WTC11 (cell line): ENCODE results near the gene TLNRD1. TPM values are rescaled to one million over a fixed set of nuclear protein-coding genes. Genes with fewer than 3 reads are reported as not detected.
A peak's percentile ranks its signal among the peaks of the same experiment; 100 is the strongest.
"Not testable (repeated sequence)": the region's sequence is repeated elsewhere in the genome, so short reads cannot be mapped to it uniquely, and the experiment has no call there.

Experiments
- ATAC-seq: fragments of 200-7000 bp; cut with Tn5 transposase; 2 replicates; pipeline ENCODE4 v1.10.0; 2021; ENCODE audit warnings: mild to moderate bottlenecking, moderate library complexity
- CTCF ChIA-PET: fragments of 300-600 bp; sonication (Branson Sonifier 250); formaldehyde crosslinking; loops from one replicate; lab custom pipeline; 2021; ENCODE audit warnings: antibody characterized with exemption; lab: Charles Lee
- POLR2A ChIA-PET: fragments of 350-600 bp; sonication (Branson Sonifier 250); formaldehyde crosslinking; loops from one replicate; lab custom pipeline; 2021; ENCODE audit warnings: antibody characterized with exemption; lab: Charles Lee
- DNase-seq: peaks from one replicate; pipeline ENCODE4 v3.0.0; 2021; ENCODE audit warnings: low spot score
- H3K27ac Mint-ChIP-seq: 2 replicates; pipeline ENCODE4 v1.8.0; 2021; ENCODE audit warnings: mixed read lengths
- H3K27me3 Mint-ChIP-seq: 2 replicates; pipeline ENCODE4 v1.8.0; 2021; ENCODE audit warnings: low read depth, mild to moderate bottlenecking, moderate library complexity, mixed read lengths
- H3K36me3 Mint-ChIP-seq: 2 replicates; pipeline ENCODE4 v1.8.0; 2021; ENCODE audit warnings: mixed read lengths
- H3K4me1 Mint-ChIP-seq: 2 replicates; pipeline ENCODE4 v1.8.0; 2022; ENCODE audit warnings: mixed read lengths
- H3K4me3 Mint-ChIP-seq: 2 replicates; pipeline ENCODE4 v1.8.0; 2021; ENCODE audit warnings: mild to moderate bottlenecking, moderate library complexity, mixed read lengths
- H3K9me3 Mint-ChIP-seq: 2 replicates; pipeline ENCODE4 v1.8.0; 2021; ENCODE audit warnings: mixed read lengths
- CREM ChIP-seq: sonication (generic); formaldehyde crosslinking; IDR thresholded peaks from 2 replicates; pipeline ENCODE4 v1.8.1; 2022; ENCODE audit warnings: mild to moderate bottlenecking, missing genetic modification reagents, moderate library complexity
- E2F1 ChIP-seq: sonication (generic); formaldehyde crosslinking; IDR thresholded peaks from 2 replicates; pipeline ENCODE4 v1.8.0; 2022; ENCODE audit warnings: mild to moderate bottlenecking, missing genetic modification reagents
- ERG ChIP-seq: fragments of 250-450 bp; sonication (Bioruptor Pico); IDR thresholded peaks from 2 replicates; pipeline ENCODE4 v1.8.0; 2021; ENCODE audit warnings: mild to moderate bottlenecking
- FOXJ3 ChIP-seq: sonication (generic); formaldehyde crosslinking; IDR thresholded peaks from 2 replicates; pipeline ENCODE4 v1.9.0; 2021; ENCODE audit warnings: missing genetic modification reagents, mild to moderate bottlenecking, borderline replicate concordance
- GABPB1 ChIP-seq: sonication (generic); formaldehyde crosslinking; IDR thresholded peaks from 2 replicates; pipeline ENCODE4 v1.8.1; 2023; ENCODE audit warnings: mild to moderate bottlenecking, missing genetic modification reagents
- MAX ChIP-seq: sonication (generic); formaldehyde crosslinking; IDR thresholded peaks from 2 replicates; pipeline ENCODE4 v1.8.0; 2022; ENCODE audit warnings: mild to moderate bottlenecking, missing genetic modification reagents
- SMAD3 ChIP-seq: sonication (generic); formaldehyde crosslinking; IDR thresholded peaks from 2 replicates; pipeline ENCODE4 v1.8.0; 2022; ENCODE audit warnings: missing genetic modification reagents, mild to moderate bottlenecking, borderline replicate concordance
- STAT6 ChIP-seq: sonication (generic); formaldehyde crosslinking; conservative IDR thresholded peaks from 2 replicates; pipeline ENCODE4 v1.8.1; 2023; ENCODE audit warnings: mild to moderate bottlenecking, low read depth, missing genetic modification reagents, moderate library complexity
- ZNF121 ChIP-seq: sonication (generic); formaldehyde crosslinking; IDR thresholded peaks from 2 replicates; pipeline ENCODE4 v1.8.0; 2023; ENCODE audit warnings: missing genetic modification reagents
- ZNF138 ChIP-seq: sonication (generic); formaldehyde crosslinking; conservative IDR thresholded peaks from 2 replicates; pipeline ENCODE4 v1.8.1; 2022; ENCODE audit warnings: mild to moderate bottlenecking, moderate library complexity, missing genetic modification reagents
- ZNF416 ChIP-seq: fragments of 250-450 bp; sonication (Bioruptor Pico); IDR thresholded peaks from 2 replicates; pipeline ENCODE4 v1.9.0; 2021; ENCODE audit warnings: mild to moderate bottlenecking, inconsistent platforms
- total RNA-seq: library from RNA; stranded (reverse); gene quantifications from 3 replicates; pipeline ENCODE4 v1.2.3, GENCODE V29; 2021
- TF ChIP-seq, protein P1 (sequence below): fragments of 250-450 bp; sonication (Bioruptor Pico); IDR thresholded peaks from 2 replicates; pipeline ENCODE4 v1.9.0; 2021; ENCODE audit warnings: mild to moderate bottlenecking

TLNRD1 gene
- total RNA-seq, 1 experiment from 2014 or later = 26.7 TPM

DNA sequence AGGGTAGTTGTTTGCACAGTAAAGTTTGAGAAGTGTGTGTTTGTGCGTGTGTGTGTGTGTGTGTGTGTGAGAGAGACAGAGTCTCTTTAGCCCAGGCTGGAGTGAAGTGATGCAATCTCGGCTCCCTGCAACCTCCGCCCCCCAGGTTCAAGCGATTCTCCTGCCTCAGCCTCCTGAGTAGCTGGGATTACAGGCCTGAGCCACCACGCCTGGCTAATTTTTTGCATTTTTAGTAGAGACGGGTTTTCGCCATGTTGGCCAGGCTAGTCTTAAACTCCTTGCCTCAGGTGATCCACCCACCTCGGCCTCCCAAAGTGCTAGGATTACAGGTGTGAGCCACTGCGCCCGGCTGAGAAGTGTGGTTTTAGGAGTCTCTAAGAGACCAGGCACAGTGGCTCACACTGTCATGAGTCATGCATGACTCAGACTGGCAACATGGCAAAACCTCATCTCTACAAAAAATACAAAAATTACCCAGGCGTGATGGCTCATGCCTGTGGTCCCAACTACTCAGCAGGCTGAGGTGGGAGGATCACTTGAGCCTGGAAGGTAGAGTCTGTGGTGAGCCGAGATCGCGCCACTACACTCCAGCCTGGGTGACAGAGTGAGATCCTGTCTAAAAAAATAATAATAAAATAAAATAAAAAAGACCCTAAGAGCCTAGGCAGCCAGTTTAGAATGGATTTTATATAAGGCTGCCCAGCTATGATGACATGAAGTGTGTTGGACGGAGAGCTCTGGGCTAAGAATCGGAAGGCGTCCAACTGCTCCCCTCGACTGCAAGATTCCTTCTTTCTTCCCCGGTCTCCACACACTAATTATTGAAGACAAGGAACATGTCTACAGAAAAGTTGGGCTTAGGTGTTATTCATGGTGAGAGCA is 44.9 kb upstream of the TLNRD1 start:
- H3K4me1 Mint-ChIP-seq = peaks cover 36% of the 10 kb centered on the region
- peaks cover 24% of the 10 kb centered on the region for H3K36me3 Mint-ChIP-seq
- ATAC-seq, H3K4me3 Mint-ChIP-seq, POLR2A ChIA-PET, H3K27ac Mint-ChIP-seq, DNase-seq, H3K9me3 Mint-ChIP-seq: not testable (repeated sequence)
- CTCF ChIA-PET = interaction anchor here (0.9 to 4.3 kb wide), 7 partner anchors 12 to 310 kb away, joined by 3 to 39 read pairs (median 4); partner anchors contain the start of gene CEMIP
- peak; percentile 47; the same call in 1 of the 2 replicates for TF ChIP-seq GABPB1 (CRISPR knock-in tag)
- TF ChIP-seq, all 79 proteins: peak for 1; not testable (repeated sequence) for 78
- H3K27me3 Mint-ChIP-seq = not testable (repeated sequence)

DNA sequence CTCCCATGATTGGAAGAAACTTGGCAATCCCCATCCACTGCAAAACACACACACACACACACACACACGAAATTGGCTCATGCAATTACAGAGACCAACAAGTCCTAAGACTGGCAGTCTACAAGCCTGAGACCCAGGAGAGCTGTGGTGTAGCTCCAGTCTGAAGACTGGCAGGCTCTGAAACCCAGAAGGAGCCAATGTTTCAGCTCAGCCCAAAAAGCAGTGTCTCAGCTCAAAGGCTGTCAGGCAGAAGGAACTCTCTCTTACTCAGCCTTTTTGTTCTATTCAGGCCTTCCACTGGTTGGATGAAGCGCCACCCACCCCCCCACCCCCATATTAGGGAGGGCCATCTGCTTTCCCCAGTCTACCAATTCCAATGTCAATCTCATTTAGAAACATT is 43.2 kb upstream of the TLNRD1 start:
- ChIA-PET POLR2A (interaction anchor here (1.1 kb wide), 1 partner anchor 10 kb away, joined by 5 read pairs; no protein-coding TSS in a partner anchor), CTCF (interaction anchor here (0.8 to 4.3 kb wide), 4 partner anchors 9 to 181 kb away, joined by 3 to 39 read pairs (median 3); partner anchors contain the start of gene CEMIP)
- H3K27ac Mint-ChIP-seq = peak overlapping the region; percentile 90; the same call in 1 of the 2 replicates
- peaks cover 50% of the 10 kb centered on the region for H3K4me1 Mint-ChIP-seq
- ATAC-seq = no peak
- TF ChIP-seq STAT6 (CRISPR knock-in tag) (no peak), ERG (CRISPR knock-in tag) (no peak), MAX (CRISPR knock-in tag) (no peak), FOXJ3 (CRISPR knock-in tag) (no peak), E2F1 (no peak), SMAD3 (CRISPR knock-in tag) (no peak), ZNF121 (CRISPR knock-in tag) (no peak), ZNF138 (CRISPR knock-in tag) (no peak), CREM (CRISPR knock-in tag) (no peak), ZNF416 (CRISPR knock-in tag) (no peak)
- TF ChIP-seq, protein P1, sequence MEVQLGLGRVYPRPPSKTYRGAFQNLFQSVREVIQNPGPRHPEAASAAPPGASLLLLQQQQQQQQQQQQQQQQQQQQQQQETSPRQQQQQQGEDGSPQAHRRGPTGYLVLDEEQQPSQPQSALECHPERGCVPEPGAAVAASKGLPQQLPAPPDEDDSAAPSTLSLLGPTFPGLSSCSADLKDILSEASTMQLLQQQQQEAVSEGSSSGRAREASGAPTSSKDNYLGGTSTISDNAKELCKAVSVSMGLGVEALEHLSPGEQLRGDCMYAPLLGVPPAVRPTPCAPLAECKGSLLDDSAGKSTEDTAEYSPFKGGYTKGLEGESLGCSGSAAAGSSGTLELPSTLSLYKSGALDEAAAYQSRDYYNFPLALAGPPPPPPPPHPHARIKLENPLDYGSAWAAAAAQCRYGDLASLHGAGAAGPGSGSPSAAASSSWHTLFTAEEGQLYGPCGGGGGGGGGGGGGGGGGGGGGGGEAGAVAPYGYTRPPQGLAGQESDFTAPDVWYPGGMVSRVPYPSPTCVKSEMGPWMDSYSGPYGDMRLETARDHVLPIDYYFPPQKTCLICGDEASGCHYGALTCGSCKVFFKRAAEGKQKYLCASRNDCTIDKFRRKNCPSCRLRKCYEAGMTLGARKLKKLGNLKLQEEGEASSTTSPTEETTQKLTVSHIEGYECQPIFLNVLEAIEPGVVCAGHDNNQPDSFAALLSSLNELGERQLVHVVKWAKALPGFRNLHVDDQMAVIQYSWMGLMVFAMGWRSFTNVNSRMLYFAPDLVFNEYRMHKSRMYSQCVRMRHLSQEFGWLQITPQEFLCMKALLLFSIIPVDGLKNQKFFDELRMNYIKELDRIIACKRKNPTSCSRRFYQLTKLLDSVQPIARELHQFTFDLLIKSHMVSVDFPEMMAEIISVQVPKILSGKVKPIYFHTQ (CRISPR knock-in tag) = no peak
- no peaks in the 10 kb centered on the region for H3K27me3 Mint-ChIP-seq
- peaks cover 13% of the 10 kb centered on the region for H3K36me3 Mint-ChIP-seq
- no peak for DNase-seq
- H3K9me3 Mint-ChIP-seq = no peaks in the 10 kb centered on the region
- no peak overlapping the region for H3K4me3 Mint-ChIP-seq
